Endothelial cell of umbilical vein (primary cell): Measurements from ENCODE around the gene FSIP1. TPM values are rescaled to one million over a fixed set of nuclear protein-coding genes. Genes with fewer than 3 reads are reported as not detected.

Source experiments
- BruUV-seq: library from RNA; stranded (reverse); fragments of 400-500 nt; replicated peaks from 2 replicates; lab custom pipeline; 2021; lab: Mats Ljungman, UMichigan
- CTCF ChIA-PET: fragments of 300-600, 350-600 bp; sonication (Branson Sonifier 250); formaldehyde crosslinking; loops from one replicate; lab custom pipeline; 2021; ENCODE audit warnings: antibody characterized with exemption, inconsistent platforms; lab: Charles Lee
- POLR2A ChIA-PET: fragments of 300-600, 350-600 bp; sonication (Branson Sonifier 250); formaldehyde crosslinking; loops from one replicate; lab custom pipeline; 2021; ENCODE audit warnings: antibody characterized with exemption, inconsistent platforms; lab: Charles Lee
- DNase-seq: peaks from one replicate; pipeline ENCODE4 v3.0.0-alpha.2; 2011; ENCODE audit warnings: low read depth, low spot score
- FAIRE-seq: peaks from 2 replicates; lab custom pipeline; 2011; peaks lifted over from hg19 to GRCh38; lab: Jason Lieb, UNC
- H2AFZ ChIP-seq: 2 replicates; pipeline ENCODE4 v1.6.0; 2012; ENCODE audit warnings: low read depth, low read length, control low read depth, inconsistent platforms
- H3K27ac ChIP-seq: 2 replicates; pipeline ENCODE4 v1.5.1; 2011; ENCODE audit warnings: low read depth, mild to moderate bottlenecking, control low read depth, low read length, moderate library complexity; ENCODE audit not compliant: insufficient read depth
- H3K27me3 ChIP-seq, 2 experiments: 2 replicates each; pipeline versions ENCODE4 v1.6.0 to v1.6.1; 2011; ENCODE audit warnings: low read length in 2 of 2, mixed read lengths in 1 of 2; ENCODE audit not compliant: control insufficient read depth in 2 of 2, insufficient read depth in 2 of 2
- H3K36me3 ChIP-seq, 2 experiments: 2 replicates in 1 of 2; 3 replicates in 1 of 2; pipeline ENCODE4 v1.5.1; 2011; ENCODE audit warnings: low read length in 2 of 2, mild to moderate bottlenecking in 1 of 2, moderate library complexity in 1 of 2; ENCODE audit not compliant: control insufficient read depth in 2 of 2, insufficient read depth in 2 of 2; ENCODE audit errors: extremely low read depth in 1 of 2
- H3K4me1 ChIP-seq: 3 replicates; pipeline ENCODE4 v1.5.1; 2011; ENCODE audit warnings: mild to moderate bottlenecking, low read length; ENCODE audit not compliant: control insufficient read depth, insufficient read depth; ENCODE audit errors: extremely low read depth
- H3K4me2 ChIP-seq: 2 replicates; pipeline ENCODE4 v1.6.1; 2011; ENCODE audit warnings: low read length, control low read depth, mixed read lengths; ENCODE audit not compliant: insufficient read depth
- H3K4me3 ChIP-seq, 3 experiments: fragments of 200-600 bp in 1 of 3; sonication (generic), shearing (Covaris generic) in 1 of 3; replicated peaks in 1 of 3; 2 replicates each; pipeline ENCODE4 v1.5.1; 2011 to 2016; ENCODE audit warnings: control low read depth in 3 of 3, low read length in 3 of 3, mild to moderate bottlenecking in 2 of 3, inconsistent platforms in 1 of 3, low read depth in 1 of 3, moderate library complexity in 1 of 3; ENCODE audit not compliant: insufficient read depth in 1 of 3
- H3K79me2 ChIP-seq: 2 replicates; pipeline ENCODE4 v1.6.0; 2012; ENCODE audit warnings: low read length, inconsistent platforms; ENCODE audit not compliant: control insufficient read depth, insufficient read depth
- H3K9ac ChIP-seq: replicated peaks from 2 replicates; pipeline ENCODE3; 2011; ENCODE audit warnings: low read length, control low read depth; ENCODE audit not compliant: insufficient read depth; ENCODE audit errors: extremely low read depth
- H3K9me1 ChIP-seq: replicated peaks from 3 replicates; pipeline ENCODE4 v1.6.0; 2011; ENCODE audit warnings: mild to moderate bottlenecking, low read length; ENCODE audit not compliant: control insufficient read depth, insufficient read depth; ENCODE audit errors: extremely low read depth
- H3K9me3 ChIP-seq: replicated peaks from 2 replicates; pipeline ENCODE4 v1.5.1; 2012; ENCODE audit warnings: low read length, inconsistent platforms; ENCODE audit not compliant: control insufficient read depth, insufficient read depth
- H4K20me1 ChIP-seq: replicated peaks from 2 replicates; pipeline ENCODE3; 2011; ENCODE audit warnings: mild to moderate bottlenecking, low read length; ENCODE audit not compliant: control insufficient read depth, insufficient read depth; ENCODE audit errors: extremely low read depth
- CTCF ChIP-seq, 2 donors: IDR thresholded peaks; 1 replicate in 1 of 2; 2 replicates in 1 of 2; pipeline ENCODE4 v1.5.1; 2011; ENCODE audit warnings: low read length in 2 of 2, mild to moderate bottlenecking in 2 of 2, moderate library complexity in 2 of 2, control low read depth in 1 of 2, inconsistent platforms in 1 of 2, low read depth in 1 of 2; ENCODE audit not compliant: insufficient read depth in 1 of 2; ENCODE audit errors: extremely low read depth in 1 of 2
- EZH2 ChIP-seq: IDR thresholded peaks from 2 replicates; pipeline ENCODE4 v1.6.1; 2012; ENCODE audit warnings: borderline replicate concordance, low read depth, mild to moderate bottlenecking, moderate library complexity, low read length, inconsistent platforms; ENCODE audit not compliant: severe bottlenecking
- FOS ChIP-seq: IDR thresholded peaks from 2 replicates; pipeline ENCODE4 v1.6.1; 2011; ENCODE audit warnings: mild to moderate bottlenecking, low read length, moderate library complexity, borderline replicate concordance; ENCODE audit not compliant: insufficient read depth
- GATA2 ChIP-seq: IDR thresholded peaks from 2 replicates; pipeline ENCODE4 v1.7.0; 2011; ENCODE audit warnings: low read depth, mild to moderate bottlenecking, moderate library complexity, mixed read lengths, low read length; ENCODE audit not compliant: insufficient read length, insufficient read depth
- JUN ChIP-seq: IDR thresholded peaks from 2 replicates; pipeline ENCODE4 v1.6.1; 2011; ENCODE audit warnings: borderline replicate concordance, low read depth; ENCODE audit not compliant: insufficient read length, insufficient read depth
- MAX ChIP-seq: IDR thresholded peaks from 2 replicates; pipeline ENCODE4 v1.6.1; 2011; ENCODE audit not compliant: insufficient read depth, insufficient read length
- MYC ChIP-seq: IDR thresholded peaks from one replicate; pipeline ENCODE4 v1.6.1; 2011; ENCODE audit warnings: mild to moderate bottlenecking, low read depth, low read length
- POLR2A ChIP-seq: IDR thresholded peaks from 2 replicates; pipeline ENCODE4 v1.6.1; 2012; ENCODE audit warnings: low read depth, mild to moderate bottlenecking, control low read depth, low read length
- POLR2AphosphoS5 ChIP-seq: IDR thresholded peaks from 2 replicates; pipeline ENCODE4 v1.6.1; 2012; ENCODE audit warnings: low read depth, mild to moderate bottlenecking, control low read depth, low read length, moderate library complexity; ENCODE audit not compliant: insufficient read depth
- dilution Hi-C: fragments of 300-500 bp; cut with MboI; formaldehyde crosslinking; loops from one replicate; pipeline ENCODE4 v1.15.0; 2019; ENCODE audit warnings: low sequenced_read_pairs; ENCODE audit not compliant: extremely low pct_ligation_motif_present
- intact Hi-C: fragments of 100-400 bp; cut with micrococcal nuclease; formaldehyde crosslinking; loops from one replicate; pipeline ENCODE4 v1.10.0; 2022
- polyA plus RNA-seq, 4 experiments: library from polyadenylated mRNA; depleted of rRNA in 3 of 4; stranded (reverse) in 3 of 4; unstranded in 1 of 4; fragments of >200 nt; gene quantifications; 2 replicates each; pipeline versions ENCODE4 v1.2.1 to v1.2.3, GENCODE V29; 2011 to 2012; ENCODE audit warnings: missing spikeins in 1 of 4
- total RNA-seq: library from RNA; stranded (reverse); gene quantifications from 2 replicates; pipeline ENCODE4 v1.2.3, GENCODE V29; 2021

Gene FSIP1
- total and polyA plus RNA-seq, 2 donors (not counting 3 experiments of a cell fraction or from before 2014, with no cell fraction given) = 0.23 to 1.1 TPM

- no peaks in the 10 kb centered on the region for H3K27me3 ChIP-seq
- H3K9ac ChIP-seq = no peak overlapping the region
- FAIRE-seq (no peak), DNase-seq (no peak)
- H3K4me2 ChIP-seq = no peak overlapping the region
- intact Hi-C loops (no loop called here), dilution Hi-C loops (no loop called here)
- no peaks in the 10 kb centered on the region for H4K20me1 ChIP-seq
- ChIA-PET POLR2A (no interaction called here), CTCF (interaction anchor here (0.7 to 3.6 kb wide), 4 partner anchors 11 to 37 kb away, joined by 3 to 12 read pairs (median 4); no protein-coding TSS in a partner anchor)
- no peaks in the 10 kb centered on the region for H3K9me3 ChIP-seq
- H2AFZ ChIP-seq = no peak overlapping the region
- H3K4me3 ChIP-seq = no peak overlapping the region
- TF ChIP-seq JUN (no peak), MYC (no peak), CTCF (IDR thresholded peaks at IDR 0.05; ENCODE audit: extremely low read depth in 1 of 2, insufficient read depth in 1 of 2, low read depth in 1 of 2, low read length in 2 of 2) (no peak), FOS (no peak), EZH2 (no peak)
- H3K9me1 ChIP-seq = no peaks in the 10 kb centered on the region
- no TSS peak for BruUV-seq
- no peaks in the 10 kb centered on the region for H3K4me1 ChIP-seq
- H3K27ac ChIP-seq = no peak overlapping the region
- H3K79me2 ChIP-seq = no peaks in the 10 kb centered on the region
- H3K36me3 ChIP-seq = no peaks in the 10 kb centered on the region
Observed at GRCh38 chr15:39720081-39720480, 62.6 kb downstream of the FSIP1 start.

- dilution Hi-C loops (no loop called here), intact Hi-C loops (no loop called here)
- POLR2A ChIA-PET = no interaction called here
- TF ChIP-seq MYC (no peak), FOS (no peak), POLR2AphosphoS5 (no peak), EZH2 (no peak), POLR2A (no peak), JUN (no peak), CTCF (IDR thresholded peaks at IDR 0.05; ENCODE audit: extremely low read depth in 1 of 2, insufficient read depth in 1 of 2, low read depth in 1 of 2, low read length in 2 of 2) (no peak), GATA2 (no peak), MAX (no peak)
- BruUV-seq = no TSS peak
- no peaks in the 10 kb centered on the region for H3K9me1 ChIP-seq
- no peak for DNase-seq
- no peak for FAIRE-seq
- no peak overlapping the region for H3K9ac ChIP-seq
- H3K36me3 ChIP-seq = no peaks in the 10 kb centered on the region
- no peak overlapping the region for H3K4me3 ChIP-seq
- H3K4me2 ChIP-seq = no peak overlapping the region
- CTCF ChIA-PET = interaction anchor here (0.9 to 3.6 kb wide), 5 partner anchors 10 to 38 kb away, joined by 3 to 12 read pairs (median 4); no protein-coding TSS in a partner anchor
- no peaks in the 10 kb centered on the region for H4K20me1 ChIP-seq
- H3K4me1 ChIP-seq = no peaks in the 10 kb centered on the region
- no peaks in the 10 kb centered on the region for H3K9me3 ChIP-seq
- no peak overlapping the region for H2AFZ ChIP-seq
- no peaks in the 10 kb centered on the region for H3K79me2 ChIP-seq
- no peak overlapping the region for H3K27ac ChIP-seq
- H3K27me3 ChIP-seq = no peaks in the 10 kb centered on the region
Observed at GRCh38 chr15:39719109-39719508, 63.5 kb downstream of the FSIP1 start.
